Measurements from ENCODE around the gene MGMT.

The MGMT gene

DNA sequence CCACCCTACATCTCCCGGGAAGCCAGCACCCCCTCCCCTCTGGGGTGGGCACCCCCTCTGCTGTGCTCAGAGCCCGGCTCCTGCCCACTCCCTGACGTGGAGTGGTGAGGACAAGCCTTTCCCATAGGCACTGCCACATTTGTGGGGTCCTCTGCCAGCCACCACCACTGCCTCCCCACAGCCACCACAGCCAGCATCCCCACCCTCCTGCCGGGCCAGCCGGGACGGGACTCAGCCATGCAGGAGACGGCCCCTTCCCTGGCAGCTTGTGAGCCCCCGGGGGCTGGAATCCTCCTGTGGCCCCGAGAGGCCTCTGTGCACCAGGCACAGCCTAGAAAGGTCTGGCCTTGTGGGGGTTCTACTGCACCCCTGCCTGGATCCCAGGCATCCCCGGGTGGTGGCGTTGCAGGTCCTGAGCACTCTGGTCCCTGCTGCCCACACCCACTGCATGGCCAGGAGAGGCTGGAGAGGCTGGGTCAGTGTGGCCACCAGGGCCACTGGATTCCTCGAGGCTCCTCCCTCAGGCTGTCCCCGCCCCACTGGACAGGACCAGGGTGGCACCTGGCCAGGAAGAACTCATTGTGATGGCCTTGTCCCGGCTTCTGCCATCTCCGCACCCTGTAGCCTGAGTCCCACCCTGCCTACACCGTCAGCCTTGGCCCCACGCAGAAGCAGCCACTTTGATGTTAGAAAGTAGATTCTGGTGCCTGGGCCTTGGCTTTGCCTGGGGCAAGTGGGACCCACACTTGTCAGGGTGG is 349.0 kb downstream of the MGMT start:
- Histone ChIP-seq H3K9ac (ENCODE audit: insufficient read length, low read depth) (no peak overlapping the region), H3K27me3 (ENCODE audit: insufficient read depth, insufficient read length) (no peaks in the 10 kb centered on the region), H3K4me1 (ENCODE audit: insufficient read depth, insufficient read length) (no peaks in the 10 kb centered on the region), H3K9me3 (ENCODE audit: insufficient read depth, low read length) (peaks cover 12% of the 10 kb centered on the region; the same call in 1 of the 2 replicates), H3K36me3 (ENCODE audit: insufficient read depth, insufficient read length, low read length) (no peaks in the 10 kb centered on the region), H3K4me3 (ENCODE audit: insufficient read length, low read depth) (no peak overlapping the region)
- DNase-seq (ENCODE audit: low read depth, low spot score): no peak
- no peak for TF ChIP-seq SUZ12 (IDR thresholded peaks at IDR 0.05; ENCODE audit: extremely low read depth, insufficient read depth, insufficient read length)
- TF ChIP-seq ZNF274 (IDR thresholded peaks at IDR 0.05; ENCODE audit: low read depth, low read length): no peak
- TF ChIP-seq YY1 (IDR thresholded peaks at IDR 0.05; ENCODE audit: insufficient read depth, insufficient read length): no peak

DNA sequence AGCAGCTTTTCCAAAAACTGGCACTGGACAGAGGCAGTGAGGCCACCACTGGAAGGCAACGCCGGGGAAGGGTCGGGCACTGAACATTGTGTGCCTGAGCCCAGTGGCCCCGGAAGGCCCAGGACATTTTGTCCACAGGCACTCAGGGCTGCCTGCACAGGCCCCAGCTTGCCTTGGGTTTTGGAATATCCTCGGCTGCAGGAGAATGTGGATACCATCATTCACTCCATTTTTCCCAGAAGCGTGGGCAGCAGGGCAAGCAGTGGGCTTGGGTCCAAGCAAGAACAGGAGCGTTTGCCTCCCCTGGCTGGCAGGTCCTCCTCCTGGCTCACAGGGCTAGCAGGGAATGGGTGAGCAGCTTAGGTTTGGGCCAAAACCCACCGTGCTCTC is 349.6 kb downstream of the MGMT start:
- Histone ChIP-seq H3K27me3 (ENCODE audit: insufficient read depth, insufficient read length) (no peaks in the 10 kb centered on the region), H3K4me1 (ENCODE audit: insufficient read depth, insufficient read length) (no peaks in the 10 kb centered on the region), H3K36me3 (ENCODE audit: insufficient read depth, insufficient read length, low read length) (no peaks in the 10 kb centered on the region), H3K9me3 (ENCODE audit: insufficient read depth, low read length) (peaks cover 12% of the 10 kb centered on the region; the same call in 1 of the 2 replicates), H3K9ac (ENCODE audit: insufficient read length, low read depth) (no peak overlapping the region), H3K4me3 (ENCODE audit: insufficient read length, low read depth) (no peak overlapping the region)
- no peak for DNase-seq (ENCODE audit: low read depth, low spot score)
- no peak for TF ChIP-seq YY1 (IDR thresholded peaks at IDR 0.05; ENCODE audit: insufficient read depth, insufficient read length)
- no peak for TF ChIP-seq SUZ12 (IDR thresholded peaks at IDR 0.05; ENCODE audit: extremely low read depth, insufficient read depth, insufficient read length)
- no peak for TF ChIP-seq ZNF274 (IDR thresholded peaks at IDR 0.05; ENCODE audit: low read depth, low read length)
